Hepatocyte (in vitro differentiated cells): ENCODE data around the gene TMEM17. TPM values are rescaled to one million over a fixed set of nuclear protein-coding genes. Genes with fewer than 3 reads are reported as not detected.
A peak's percentile ranks its signal among the peaks of the same experiment; 100 is the strongest.

Experiments
- DNase-seq: peaks from one replicate; pipeline ENCODE4 v3.0.0-alpha.2; 2016; ENCODE audit warnings: low spot score
- H2AFZ ChIP-seq: fragments of 200-600 bp; sonication (generic); 2 replicates; pipeline ENCODE4 v1.6.0; 2016; ENCODE audit warnings: antibody characterized with exemption, mild to moderate bottlenecking
- H3K27ac ChIP-seq: fragments of 200-600 bp; sonication (generic); 2 replicates; pipeline ENCODE4 v1.5.1; 2016; ENCODE audit warnings: mild to moderate bottlenecking
- H3K27me3 ChIP-seq: fragments of 200-600 bp; sonication (generic); 2 replicates; pipeline ENCODE4 v1.6.1; 2016
- H3K36me3 ChIP-seq: fragments of 200-600 bp; sonication (generic); replicated peaks from 2 replicates; pipeline ENCODE4 v1.5.1; 2016; ENCODE audit warnings: low read depth; ENCODE audit not compliant: insufficient read depth
- H3K4me1 ChIP-seq: fragments of 200-600 bp; sonication (generic); 2 replicates; pipeline ENCODE4 v1.5.1; 2016; ENCODE audit warnings: mild to moderate bottlenecking, moderate library complexity; ENCODE audit not compliant: insufficient read depth
- H3K4me2 ChIP-seq: fragments of 200-600 bp; sonication (generic); 2 replicates; pipeline ENCODE4 v1.6.0; 2016
- H3K4me3 ChIP-seq: fragments of 200-600 bp; sonication (generic); 2 replicates; pipeline ENCODE4 v1.5.1; 2016; ENCODE audit warnings: mild to moderate bottlenecking
- H3K79me2 ChIP-seq: fragments of 200-600 bp; sonication (generic); 2 replicates; pipeline ENCODE4 v1.6.0; 2017; ENCODE audit warnings: mild to moderate bottlenecking
- H3K9me2 ChIP-seq: fragments of 200-600 bp; sonication (generic); replicated peaks from 2 replicates; pipeline ENCODE4 v1.6.0; 2017; ENCODE audit warnings: mild to moderate bottlenecking; ENCODE audit not compliant: insufficient read depth
- H3K9me3 ChIP-seq: fragments of 200-600 bp; sonication (generic); 2 replicates; pipeline ENCODE4 v1.5.1; 2016; ENCODE audit warnings: low read depth, mild to moderate bottlenecking
- H4K20me1 ChIP-seq: fragments of 200-600 bp; sonication (generic); 2 replicates; pipeline ENCODE4 v1.6.0; 2016; ENCODE audit warnings: mild to moderate bottlenecking; ENCODE audit not compliant: insufficient read depth, poor library complexity, severe bottlenecking
- EZH2 ChIP-seq: fragments of 200-600 bp; sonication (generic); IDR thresholded peaks from 2 replicates; pipeline ENCODE4 v1.6.1; 2016; ENCODE audit warnings: antibody characterized with exemption, mild to moderate bottlenecking, borderline replicate concordance
- EZH2phosphoT487 ChIP-seq: fragments of 200-600 bp; sonication (generic); IDR thresholded peaks from one replicate; pipeline ENCODE4 v1.6.1; 2018; ENCODE audit warnings: antibody characterized with exemption, mild to moderate bottlenecking, low read depth, moderate library complexity; ENCODE audit not compliant: unreplicated experiment, severe bottlenecking
- WGBS: methylation state at CpG from one replicate; pipeline ENCODE4 v1.1.6; 2016; ENCODE audit warnings: low lambda C conversion rate; ENCODE audit errors: missing lambda C conversion rate; 5-methylcytosine and 5-hydroxymethylcytosine counted together
- polyA plus RNA-seq: library from polyadenylated mRNA; unstranded; fragments of >200 nt; fragmentation: Nextera tagmentation; extraction: Ambion mirVana; gene quantifications from 2 replicates; pipeline ENCODE4 v1.2.1, GENCODE V29; 2016
- total RNA-seq: library from RNA; depleted of rRNA; stranded (reverse); fragments of >200 nt; gene quantifications from 2 replicates; pipeline ENCODE4 v1.2.3, GENCODE V29; 2014
- TF ChIP-seq, protein P1 (sequence below): fragments of 200-600 bp; sonication (generic); IDR thresholded peaks from 2 replicates; pipeline ENCODE4 v1.5.1; 2016; ENCODE audit warnings: antibody characterized with exemption, mild to moderate bottlenecking; ENCODE audit not compliant: poor library complexity

Gene TMEM17
- total and polyA plus RNA-seq, 2 experiments from 2014 or later: 3.6 TPM

DNA sequence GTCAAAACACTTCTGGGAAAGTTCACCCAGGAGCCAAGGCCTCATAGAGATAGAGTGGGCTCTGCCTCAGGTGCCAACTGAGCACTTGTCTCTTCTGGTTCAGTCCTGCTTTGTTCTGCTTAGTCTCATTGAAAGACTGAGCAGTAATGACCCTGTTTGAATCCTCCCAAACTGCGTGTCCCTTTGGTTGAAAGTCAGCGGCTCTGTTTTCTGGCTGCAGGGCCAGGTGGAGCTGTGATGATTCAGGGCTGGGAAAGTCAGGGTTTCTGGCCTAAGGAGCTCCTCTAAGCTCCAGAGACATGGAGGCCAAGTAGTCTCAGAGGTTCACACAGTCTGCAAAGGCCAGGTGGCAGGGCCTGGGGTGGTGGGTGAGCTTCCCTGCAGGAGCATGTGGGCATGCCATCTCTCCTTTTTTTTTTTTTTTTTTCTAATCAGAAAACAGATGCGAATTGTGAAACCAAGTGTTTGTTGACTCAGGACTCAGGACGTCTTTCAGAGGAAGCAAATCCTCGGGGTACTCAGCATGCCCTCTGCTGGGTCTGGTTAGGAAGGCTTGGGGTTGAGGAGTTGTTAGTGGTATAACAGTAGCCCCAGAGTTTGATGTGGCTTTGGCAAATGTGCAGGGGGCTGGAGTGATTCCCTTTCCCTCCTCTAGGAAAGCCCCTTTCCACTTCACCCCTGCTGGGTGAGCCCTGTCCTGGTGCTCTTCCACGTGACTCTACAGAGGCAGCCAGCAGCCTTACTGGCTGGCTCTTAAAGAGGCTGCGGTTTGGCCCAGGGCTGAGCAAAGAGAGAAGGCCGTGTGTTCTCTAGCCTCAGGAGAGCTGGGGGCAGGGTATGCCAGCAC is 38.3 kb downstream of the TMEM17 start:
- H3K79me2 ChIP-seq: no peaks in the 10 kb centered on the region
- H3K36me3 ChIP-seq: no peaks in the 10 kb centered on the region
- H3K4me1 ChIP-seq: peaks cover 5% of the 10 kb centered on the region
- H3K27me3 ChIP-seq: no peaks in the 10 kb centered on the region
- no peaks in the 10 kb centered on the region for H3K9me2 ChIP-seq
- H3K9me3 ChIP-seq: no peaks in the 10 kb centered on the region
- no peak for DNase-seq
- H3K4me2 ChIP-seq: no peak overlapping the region
- H2AFZ ChIP-seq: no peak overlapping the region
- TF ChIP-seq EZH2phosphoT487 (no peak), EZH2 (no peak)
- TF ChIP-seq, protein P1, sequence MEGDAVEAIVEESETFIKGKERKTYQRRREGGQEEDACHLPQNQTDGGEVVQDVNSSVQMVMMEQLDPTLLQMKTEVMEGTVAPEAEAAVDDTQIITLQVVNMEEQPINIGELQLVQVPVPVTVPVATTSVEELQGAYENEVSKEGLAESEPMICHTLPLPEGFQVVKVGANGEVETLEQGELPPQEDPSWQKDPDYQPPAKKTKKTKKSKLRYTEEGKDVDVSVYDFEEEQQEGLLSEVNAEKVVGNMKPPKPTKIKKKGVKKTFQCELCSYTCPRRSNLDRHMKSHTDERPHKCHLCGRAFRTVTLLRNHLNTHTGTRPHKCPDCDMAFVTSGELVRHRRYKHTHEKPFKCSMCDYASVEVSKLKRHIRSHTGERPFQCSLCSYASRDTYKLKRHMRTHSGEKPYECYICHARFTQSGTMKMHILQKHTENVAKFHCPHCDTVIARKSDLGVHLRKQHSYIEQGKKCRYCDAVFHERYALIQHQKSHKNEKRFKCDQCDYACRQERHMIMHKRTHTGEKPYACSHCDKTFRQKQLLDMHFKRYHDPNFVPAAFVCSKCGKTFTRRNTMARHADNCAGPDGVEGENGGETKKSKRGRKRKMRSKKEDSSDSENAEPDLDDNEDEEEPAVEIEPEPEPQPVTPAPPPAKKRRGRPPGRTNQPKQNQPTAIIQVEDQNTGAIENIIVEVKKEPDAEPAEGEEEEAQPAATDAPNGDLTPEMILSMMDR: no peak
- WGBS: 64% methylated on average over 8 of the region's 8 CpGs
- no peaks in the 10 kb centered on the region for H4K20me1 ChIP-seq
- H3K4me3 ChIP-seq: no peak overlapping the region
- H3K27ac ChIP-seq: no peak overlapping the region

DNA sequence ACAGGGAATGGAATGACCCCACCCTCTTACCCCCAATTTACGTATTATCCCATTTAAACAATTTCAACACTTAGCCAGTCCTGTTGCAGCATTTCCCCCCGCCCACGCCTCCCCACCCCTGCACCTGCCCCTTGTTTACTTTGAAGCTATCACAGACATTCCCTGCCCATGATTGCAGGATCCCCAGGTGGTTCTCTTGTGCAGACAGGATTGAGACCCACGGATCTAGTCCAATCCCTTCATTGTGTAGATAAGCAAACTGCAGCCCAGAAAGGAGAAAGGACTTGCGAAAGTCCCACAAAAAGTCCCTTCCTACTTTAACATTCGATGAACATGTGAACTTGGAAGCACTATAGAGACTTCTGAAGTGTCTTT is 38.9 kb downstream of the TMEM17 start:
- no peak overlapping the region for H3K4me2 ChIP-seq
- no peaks in the 10 kb centered on the region for H3K36me3 ChIP-seq

GRCh38 chr2:62466503-62466854 is 39.5 kb downstream of the TMEM17 start:
- DNase-seq: no peak
- H2AFZ ChIP-seq: no peak overlapping the region
- H3K36me3 ChIP-seq: no peaks in the 10 kb centered on the region
- no peak overlapping the region for H3K4me3 ChIP-seq
- H3K4me2 ChIP-seq: no peak overlapping the region
- H3K4me1 ChIP-seq: peaks cover 5% of the 10 kb centered on the region
- H3K9me2 ChIP-seq: no peaks in the 10 kb centered on the region
- no peaks in the 10 kb centered on the region for H3K9me3 ChIP-seq
- peak overlapping the region; percentile 44 for H3K27ac ChIP-seq
- no peaks in the 10 kb centered on the region for H3K27me3 ChIP-seq
- no peak for TF ChIP-seq EZH2phosphoT487
- 94% methylated on average over 2 of the region's 2 CpGs for WGBS
- H4K20me1 ChIP-seq: no peaks in the 10 kb centered on the region
- H3K79me2 ChIP-seq: no peaks in the 10 kb centered on the region

More for the DNA sequence above, 38.9 kb downstream of the TMEM17 start:
- DNase-seq: no peak
- no peaks in the 10 kb centered on the region for H3K27me3 ChIP-seq
- H3K27ac ChIP-seq: no peak overlapping the region
- TF ChIP-seq EZH2phosphoT487: no peak
- no peak for TF ChIP-seq EZH2
- TF ChIP-seq, protein P1: no peak
- no peak overlapping the region for H2AFZ ChIP-seq
- 80% methylated on average over 6 of the region's 6 CpGs for WGBS
- H3K9me3 ChIP-seq: no peaks in the 10 kb centered on the region
- H3K4me3 ChIP-seq: no peak overlapping the region
- H3K79me2 ChIP-seq: no peaks in the 10 kb centered on the region
- no peaks in the 10 kb centered on the region for H4K20me1 ChIP-seq
- no peaks in the 10 kb centered on the region for H3K9me2 ChIP-seq
- peaks cover 5% of the 10 kb centered on the region for H3K4me1 ChIP-seq

GRCh38 chr2:62465741-62466502 is 40.1 kb downstream of the TMEM17 start:
- peak; percentile 27 for DNase-seq
- no peak for TF ChIP-seq EZH2phosphoT487
- TF ChIP-seq EZH2: no peak
- TF ChIP-seq, protein P1: no peak
- no peak overlapping the region for H2AFZ ChIP-seq
- no peaks in the 10 kb centered on the region for H4K20me1 ChIP-seq
- no peaks in the 10 kb centered on the region for H3K36me3 ChIP-seq
- H3K79me2 ChIP-seq: no peaks in the 10 kb centered on the region
- peak overlapping the region; percentile 44 for H3K27ac ChIP-seq
- no peaks in the 10 kb centered on the region for H3K9me2 ChIP-seq
- H3K4me3 ChIP-seq: no peak overlapping the region
- no peaks in the 10 kb centered on the region for H3K27me3 ChIP-seq
- no peak overlapping the region for H3K4me2 ChIP-seq
- H3K4me1 ChIP-seq: peaks cover 5% of the 10 kb centered on the region
- WGBS: 68% methylated on average over 8 of the region's 8 CpGs
- H3K9me3 ChIP-seq: no peaks in the 10 kb centered on the region
